AG04450 (cell line): ENCODE data around the gene ZFYVE1. TPM values are rescaled to one million over a fixed set of nuclear protein-coding genes. Genes with fewer than 3 reads are reported as not detected.

ENCODE experiments used
- CTCF ChIA-PET: fragments of 300-600, 350-600 bp; formaldehyde crosslinking; extraction: SDS; loops from one replicate; lab custom pipeline; 2022; ENCODE audit warnings: antibody characterized with exemption, inconsistent platforms; lab: Charles Lee
- POLR2A ChIA-PET: fragments of 350-600 bp; formaldehyde crosslinking; extraction: SDS; loops from one replicate; lab custom pipeline; 2021; ENCODE audit warnings: antibody characterized with exemption, inconsistent platforms; lab: Yijun Ruan, JAX
- DNase-seq: peaks from one replicate; pipeline ENCODE4 v3.0.0-alpha.2; 2011; ENCODE audit warnings: low read depth, low spot score
- H3K27ac ChIP-seq: one replicate; pipeline ENCODE4 v1.5.1; 2012; ENCODE audit warnings: low read depth, low read length, control low read depth
- H3K27me3 ChIP-seq: one replicate; pipeline ENCODE4 v1.6.0; 2012; ENCODE audit warnings: low read length; ENCODE audit not compliant: control insufficient read depth, insufficient read depth
- H3K4me3 ChIP-seq: 2 replicates; pipeline ENCODE4 v1.5.1; 2011; ENCODE audit warnings: mild to moderate bottlenecking, low read depth, low read length, control low read depth
- H3K9me3 ChIP-seq: 2 replicates; pipeline ENCODE4 v1.5.1; 2012; ENCODE audit warnings: low read length; ENCODE audit not compliant: control insufficient read depth, insufficient read depth
- CTCF ChIP-seq: IDR thresholded peaks from 2 replicates; pipeline ENCODE4 v1.5.1; 2011; ENCODE audit warnings: low read depth, low read length, control low read depth, inconsistent platforms
- polyA plus RNA-seq: library from polyadenylated mRNA; depleted of rRNA; stranded (reverse); fragments of >200 nt; gene quantifications from 2 replicates; pipeline ENCODE4 v1.2.3, GENCODE V29; 2011

ZFYVE1 gene
- polyA plus RNA-seq, 1 experiment = 27.4 TPM

DNA sequence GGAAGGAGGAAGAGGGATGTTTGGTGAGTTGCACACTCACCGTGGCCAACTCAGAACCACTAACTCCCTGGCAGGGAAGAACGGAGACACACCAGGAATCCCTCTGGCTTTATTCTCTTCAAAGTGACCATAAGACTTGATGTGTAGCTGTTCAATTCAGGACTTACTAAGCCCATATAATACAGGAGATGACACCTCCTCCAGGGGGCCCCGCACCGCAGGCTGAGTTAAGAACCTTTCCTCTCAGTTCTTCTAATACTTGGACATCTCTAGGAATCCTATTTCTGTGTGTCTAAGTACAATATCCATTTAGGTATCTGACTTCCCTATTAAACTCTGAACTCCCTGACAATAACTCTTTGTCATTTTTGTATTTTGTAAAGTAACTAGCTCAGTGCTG lies 51.1 kb downstream of the ZFYVE1 start:
- POLR2A ChIA-PET = no interaction called here
- DNase-seq = no peak
- CTCF ChIA-PET = interaction anchor here (0.8 kb wide), 1 partner anchor 9 kb away, joined by 4 read pairs; no protein-coding TSS in a partner anchor
- H3K27me3 ChIP-seq = no peaks in the 10 kb centered on the region
- H3K9me3 ChIP-seq = no peaks in the 10 kb centered on the region
- H3K4me3 ChIP-seq = no peak overlapping the region
- no peak overlapping the region for H3K27ac ChIP-seq
- TF ChIP-seq CTCF = 0 out of 2 replicates have a peak, but pooled peaks have one; percentile 3

DNA sequence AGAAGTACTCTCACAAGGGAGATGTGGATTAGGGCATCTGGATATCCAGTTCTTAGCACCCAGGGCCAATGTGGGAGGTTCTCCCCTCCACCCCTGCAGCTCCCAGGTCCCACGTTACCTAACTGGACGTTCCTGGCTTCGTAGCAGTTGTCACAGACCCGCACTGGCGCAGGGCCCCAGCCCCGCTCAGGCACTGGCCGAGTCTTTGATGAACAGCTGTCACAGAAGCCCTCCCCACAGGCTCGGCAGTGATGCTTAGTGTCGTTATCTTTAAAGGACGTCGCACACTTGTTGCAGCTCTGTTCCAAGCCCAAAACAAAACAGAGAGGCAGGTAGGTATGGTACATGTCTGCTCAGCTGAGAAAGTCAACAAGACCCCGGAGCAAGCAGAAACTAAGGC lies 52.2 kb downstream of the ZFYVE1 start:
- ChIA-PET CTCF (interaction anchor here (0.7 to 1.4 kb wide), 2 partner anchors 26 to 69 kb away, joined by 3 to 4 read pairs; no protein-coding TSS in a partner anchor), POLR2A (no interaction called here)
- H3K27ac ChIP-seq = no peak overlapping the region
- no peaks in the 10 kb centered on the region for H3K27me3 ChIP-seq
- no peak for DNase-seq
- no peaks in the 10 kb centered on the region for H3K9me3 ChIP-seq
- H3K4me3 ChIP-seq = no peak overlapping the region
- no peak for TF ChIP-seq CTCF

DNA sequence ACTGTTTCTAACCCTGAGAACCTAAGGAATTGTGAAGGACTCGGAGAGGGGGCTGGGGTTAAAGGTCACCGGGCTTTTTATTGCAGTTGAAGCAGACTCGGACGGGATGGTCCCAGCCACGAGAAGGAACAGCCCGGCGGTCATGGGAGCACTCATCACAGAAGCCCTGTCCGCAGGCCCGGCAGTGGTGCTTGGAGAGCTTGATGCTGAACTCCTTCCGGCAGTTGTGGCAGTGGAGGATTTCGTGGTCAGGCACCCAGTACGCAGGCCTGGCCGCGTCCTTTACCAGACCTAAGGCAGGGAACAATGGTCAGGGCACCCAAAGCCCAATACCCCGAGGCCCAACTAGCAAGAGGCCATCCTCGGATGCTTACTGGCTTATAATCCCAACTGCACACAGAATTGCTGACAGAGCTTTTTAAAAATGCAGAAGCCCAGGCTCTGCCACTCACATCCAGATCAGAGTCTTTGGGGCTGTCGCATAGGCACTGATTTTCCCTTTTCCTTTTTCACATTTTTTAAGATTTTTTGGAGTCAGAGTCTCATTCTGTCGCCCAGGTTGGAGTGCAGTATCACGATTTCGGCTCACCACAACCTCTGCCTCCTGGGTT lies 56.0 kb downstream of the ZFYVE1 start:
- ChIA-PET POLR2A (no interaction called here), CTCF (no interaction called here)
- no peaks in the 10 kb centered on the region for H3K9me3 ChIP-seq
- no peak for TF ChIP-seq CTCF
- H3K27ac ChIP-seq = no peak overlapping the region
- no peaks in the 10 kb centered on the region for H3K27me3 ChIP-seq
- H3K4me3 ChIP-seq = no peak overlapping the region
- DNase-seq = no peak

- POLR2A ChIA-PET = no interaction called here
Measured at GRCh38 chr14:72970058-72970630, 56.8 kb downstream of the ZFYVE1 start.

More at GRCh38 chr14:72970058-72970630, 56.8 kb downstream of the ZFYVE1 start:
- DNase-seq = no peak
- Histone ChIP-seq H3K27ac (no peak overlapping the region), H3K9me3 (no peaks in the 10 kb centered on the region), H3K4me3 (no peak overlapping the region), H3K27me3 (no peaks in the 10 kb centered on the region)
- no peak for TF ChIP-seq CTCF
- CTCF ChIA-PET = no interaction called here
